Large intestine (tissue), 3 donors: ENCODE results near the gene MMP8. TPM values are rescaled to one million over a fixed set of nuclear protein-coding genes. Genes with fewer than 3 reads are reported as not detected.
A peak's percentile ranks its signal among the peaks of the same experiment; 100 is the strongest.
"Not testable (repeated sequence)": the region's sequence is repeated elsewhere in the genome, so short reads cannot be mapped to it uniquely, and the experiment has no call there.

Experiments used
- DNase-seq, 2 donors: peaks; one replicate each; pipeline versions ENCODE4 v3.0.0 to v3.0.0-alpha.2; 2013
- H3K27ac ChIP-seq: one replicate; pipeline ENCODE4 v1.5.1; 2013; ENCODE audit warnings: low read length
- H3K27me3 ChIP-seq: 2 replicates; pipeline ENCODE4 v1.6.1; 2013; ENCODE audit warnings: low read length; ENCODE audit not compliant: control insufficient read depth, insufficient read depth
- H3K36me3 ChIP-seq: 2 replicates; pipeline ENCODE4 v1.6.1; 2013; ENCODE audit warnings: low read length; ENCODE audit not compliant: control insufficient read depth, insufficient read depth
- H3K4me1 ChIP-seq: one replicate; pipeline ENCODE4 v1.6.1; 2013; ENCODE audit warnings: low read length; ENCODE audit not compliant: control insufficient read depth, insufficient read depth
- H3K4me3 ChIP-seq: one replicate; pipeline ENCODE4 v1.5.1; 2013; ENCODE audit warnings: low read length
- H3K9me3 ChIP-seq: one replicate; pipeline ENCODE4 v1.6.1; 2013; ENCODE audit warnings: mild to moderate bottlenecking, low read depth, low read length, moderate library complexity; ENCODE audit not compliant: control insufficient read depth
- WGBS: methylation state at CpG from one replicate; pipeline ENCODE4 v1.1.5; 2013; ENCODE audit warnings: low lambda C conversion rate; ENCODE audit not compliant: insufficient coverage; 5-methylcytosine and 5-hydroxymethylcytosine counted together
- polyA plus RNA-seq: library from polyadenylated mRNA; unstranded; fragments of 120-200 nt; gene quantifications from one replicate; pipeline ENCODE4 v1.2.1, GENCODE V29; 2013

Gene MMP8
- polyA plus RNA-seq, 1 donor: 0.09 TPM

- WGBS: 57% methylated on average over 1 of the region's 2 CpGs
- no peaks in the 10 kb centered on the region for H3K4me1 ChIP-seq
Observed at GRCh38 chr11:102757823-102758549, 33.2 kb upstream of the MMP8 start.

DNA sequence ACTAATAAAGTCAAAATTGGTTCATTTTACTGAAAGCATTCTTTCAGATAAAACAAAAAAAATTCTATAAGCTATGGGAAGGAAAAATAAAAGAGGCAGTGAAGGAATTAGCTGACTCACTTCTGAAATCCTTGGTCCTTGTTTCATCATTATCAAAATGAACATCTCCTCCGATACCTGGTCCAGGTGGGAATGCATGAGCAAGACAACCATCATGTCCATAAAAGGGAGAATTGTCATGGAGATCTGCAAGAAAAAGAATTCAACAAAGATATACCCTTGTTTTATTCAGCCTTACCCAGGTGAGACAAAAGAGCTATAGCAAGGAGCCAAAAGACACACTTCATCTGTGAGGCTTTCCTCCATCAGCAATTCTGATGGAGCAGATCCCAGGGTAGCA, 28.5 kb upstream of the MMP8 start:
- no CpG with 5 or more reads among the region's 1 CpG for WGBS
- DNase-seq: no peak
- no peak overlapping the region for H3K4me3 ChIP-seq
- peaks cover 2% of the 10 kb centered on the region for H3K9me3 ChIP-seq
- no peak overlapping the region for H3K27ac ChIP-seq
- no peaks in the 10 kb centered on the region for H3K4me1 ChIP-seq
- no peaks in the 10 kb centered on the region for H3K36me3 ChIP-seq
- peaks cover 4% of the 10 kb centered on the region for H3K27me3 ChIP-seq

More at GRCh38 chr11:102757823-102758549, 33.2 kb upstream of the MMP8 start:
- no peak overlapping the region for H3K4me3 ChIP-seq
- H3K27ac ChIP-seq: no peak overlapping the region
- peak; percentile 15 to 22 for DNase-seq
- H3K27me3 ChIP-seq: peaks cover 4% of the 10 kb centered on the region
- H3K36me3 ChIP-seq: no peaks in the 10 kb centered on the region
- H3K9me3 ChIP-seq: peaks cover 2% of the 10 kb centered on the region

- no peaks in the 10 kb centered on the region for H3K36me3 ChIP-seq
- no peak overlapping the region for H3K4me3 ChIP-seq
- H3K9me3 ChIP-seq: peaks cover 2% of the 10 kb centered on the region
- H3K4me1 ChIP-seq: no peaks in the 10 kb centered on the region
- no peak overlapping the region for H3K27ac ChIP-seq
- peaks cover 4% of the 10 kb centered on the region for H3K27me3 ChIP-seq
- DNase-seq: no peak
Observed at GRCh38 chr11:102751673-102752072, 26.9 kb upstream of the MMP8 start.

GRCh38 chr11:102749101-102749722, 24.5 kb upstream of the MMP8 start:
- no peaks in the 10 kb centered on the region for H3K4me1 ChIP-seq
- no peak overlapping the region for H3K4me3 ChIP-seq
- no peak for DNase-seq
- no peaks in the 10 kb centered on the region for H3K36me3 ChIP-seq
- peaks cover 4% of the 10 kb centered on the region for H3K27me3 ChIP-seq
- no peaks in the 10 kb centered on the region for H3K9me3 ChIP-seq
- H3K27ac ChIP-seq: no peak overlapping the region

DNA sequence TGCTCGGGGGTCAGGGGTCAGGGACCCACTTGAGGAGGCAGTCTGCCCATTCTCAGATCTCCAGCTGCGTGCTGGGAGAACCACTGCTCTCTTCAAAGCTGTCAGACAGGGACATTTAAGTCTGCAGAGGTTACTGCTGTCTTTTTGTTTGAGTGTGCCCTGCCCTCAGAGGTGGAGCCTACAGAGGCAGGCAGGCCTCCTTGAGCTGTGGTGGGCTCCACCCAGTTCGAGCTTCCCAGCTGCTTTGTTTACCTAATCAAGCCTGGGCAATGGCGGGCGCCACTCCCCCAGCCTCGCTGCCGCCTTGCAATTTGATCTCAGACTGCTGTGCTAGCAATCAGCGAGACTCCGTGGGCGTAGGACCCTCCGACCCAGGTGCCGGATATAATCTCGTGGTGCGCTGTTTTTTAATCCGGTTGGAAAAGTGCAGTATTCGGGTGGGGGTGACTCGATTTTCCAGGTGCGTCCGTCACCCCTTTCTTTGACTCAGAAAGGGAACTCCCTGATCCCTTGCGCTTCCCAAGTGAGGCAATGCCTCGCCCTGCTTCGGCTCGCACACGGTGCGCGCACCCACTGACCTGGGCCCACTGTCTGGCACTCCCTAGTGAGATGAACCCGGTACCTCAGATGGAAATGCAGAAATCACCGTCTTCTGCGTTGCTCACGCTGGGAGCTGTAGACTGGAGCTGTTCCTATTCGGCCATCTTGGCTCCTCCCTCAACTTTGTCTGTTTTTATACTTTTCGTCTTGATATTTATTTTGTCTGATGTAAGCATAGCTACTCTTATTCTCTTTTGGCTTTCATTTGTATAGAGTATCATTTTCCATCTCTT, 22.2 kb upstream of the MMP8 start:
- H3K27ac ChIP-seq, H3K9me3 ChIP-seq, DNase-seq, H3K4me1 ChIP-seq, H3K4me3 ChIP-seq, H3K36me3 ChIP-seq, H3K27me3 ChIP-seq: not testable (repeated sequence)
- no CpG with 5 or more reads among the region's 32 CpGs for whole genome bisulfite sequencing

DNA sequence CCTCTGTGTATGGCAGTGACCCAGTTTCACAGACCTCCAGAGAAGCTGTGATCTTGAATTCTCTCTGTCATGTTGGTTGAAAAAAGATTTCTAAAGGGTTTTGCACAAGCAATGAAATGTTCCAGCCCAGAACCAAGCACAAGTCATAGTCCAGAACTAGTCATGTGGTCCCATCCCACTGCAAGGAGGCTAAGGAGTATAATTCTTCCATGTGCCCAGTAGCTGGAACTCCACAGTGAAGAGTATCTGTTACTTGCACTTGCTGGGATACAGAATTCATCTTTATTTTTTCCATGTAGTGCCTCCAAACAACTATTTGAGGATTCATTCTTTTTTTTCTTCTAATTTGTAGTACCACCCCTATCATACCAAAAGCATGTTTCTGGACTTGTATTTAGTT, 9.9 kb upstream of the MMP8 start:
- no peak for DNase-seq
- H3K27me3 ChIP-seq: peaks cover 2% of the 10 kb centered on the region

GRCh38 chr11:102733232-102733875, 8.6 kb upstream of the MMP8 start:
- Histone ChIP-seq H3K27me3 (peaks cover 2% of the 10 kb centered on the region), H3K4me1 (no peaks in the 10 kb centered on the region), H3K9me3 (peaks cover 7% of the 10 kb centered on the region), H3K27ac (no peak overlapping the region), H3K4me3 (no peak overlapping the region), H3K36me3 (no peaks in the 10 kb centered on the region)
- peak; percentile 31 to 45 for DNase-seq
- no CpG with 5 or more reads among the region's 8 CpGs for WGBS

More for the DNA sequence above, 9.9 kb upstream of the MMP8 start:
- Histone ChIP-seq H3K4me3 (no peak overlapping the region), H3K27ac (no peak overlapping the region), H3K9me3 (peaks cover 7% of the 10 kb centered on the region), H3K36me3 (no peaks in the 10 kb centered on the region), H3K4me1 (no peaks in the 10 kb centered on the region)

GRCh38 chr11:102730944-102731343, 6.2 kb upstream of the MMP8 start:
- H3K4me3 ChIP-seq, H3K36me3 ChIP-seq, H3K9me3 ChIP-seq, DNase-seq, H3K27ac ChIP-seq, H3K27me3 ChIP-seq, H3K4me1 ChIP-seq: not testable (repeated sequence)
- WGBS: 43% methylated on average over 5 of the region's 8 CpGs

DNA sequence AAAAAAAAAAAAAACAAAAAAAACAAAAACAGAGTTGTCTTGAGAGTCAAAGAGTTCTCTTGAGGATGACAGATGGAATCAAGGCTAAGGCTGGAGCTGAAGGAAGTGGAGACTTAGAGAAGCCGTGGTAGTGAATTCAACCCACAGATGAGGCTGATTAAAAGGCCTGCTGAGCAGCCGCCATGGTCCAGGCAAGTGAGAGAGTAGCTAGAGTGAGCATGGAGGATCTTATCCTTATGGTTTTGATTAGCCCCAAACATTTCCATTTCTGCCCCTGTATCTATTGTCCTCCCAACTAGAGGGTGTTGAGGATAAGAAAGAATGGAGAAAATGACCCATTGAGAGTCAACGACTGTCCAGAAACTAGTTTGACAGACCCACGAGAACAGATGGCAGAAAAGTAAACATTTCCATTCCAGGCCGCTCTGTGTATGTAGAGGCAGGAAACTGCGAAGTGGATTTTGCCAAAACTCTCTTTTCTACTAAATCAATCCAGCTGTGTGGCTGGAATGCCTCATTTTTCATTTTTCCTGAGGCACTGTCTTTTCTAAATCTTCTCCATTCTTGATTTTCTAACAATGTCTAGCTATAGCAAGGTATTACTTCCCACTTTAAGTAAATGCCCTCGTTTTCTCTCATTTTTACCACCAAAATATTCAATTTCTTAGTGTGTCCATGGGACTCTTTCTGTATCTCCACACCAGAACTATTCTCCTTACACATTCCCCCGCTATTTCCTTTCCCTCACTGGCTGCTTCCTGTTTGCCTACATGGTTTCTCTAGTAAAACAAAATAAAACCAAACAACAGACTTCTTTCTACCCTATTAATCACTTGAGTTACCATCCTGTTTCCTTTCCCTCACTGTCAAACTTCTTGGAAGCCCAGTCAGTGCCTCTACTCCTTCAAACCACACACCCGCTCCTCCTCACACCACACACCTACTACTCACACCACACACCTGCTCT, 5.4 kb upstream of the MMP8 start:
- Histone ChIP-seq H3K36me3 (no peaks in the 10 kb centered on the region), H3K9me3 (peaks cover 7% of the 10 kb centered on the region), H3K4me1 (no peaks in the 10 kb centered on the region), H3K27ac (no peak overlapping the region), H3K27me3 (no peaks in the 10 kb centered on the region), H3K4me3 (no peak overlapping the region)
- DNase-seq: peak in 1 of 2 donors; percentile 26
- WGBS: 43% methylated on average over 3 of the region's 9 CpGs
